GM12865 (cell line): Measurements from ENCODE around the gene HOXC5.

Experiments
- DNase-seq: peaks from one replicate; pipeline ENCODE4 v3.0.0; 2010; ENCODE audit warnings: low read depth
- H3K4me3 ChIP-seq: 2 replicates; pipeline ENCODE4 v1.5.1; 2011; ENCODE audit warnings: mild to moderate bottlenecking, low read depth, low read length, control low read depth
- TF ChIP-seq, protein P1 (sequence below): IDR thresholded peaks from 2 replicates; pipeline ENCODE4 v1.5.1; 2011; ENCODE audit warnings: low read length, control low read depth, low read depth, inconsistent platforms; ENCODE audit not compliant: insufficient read depth; ENCODE audit errors: missing control alignments

HOXC5 gene

DNA sequence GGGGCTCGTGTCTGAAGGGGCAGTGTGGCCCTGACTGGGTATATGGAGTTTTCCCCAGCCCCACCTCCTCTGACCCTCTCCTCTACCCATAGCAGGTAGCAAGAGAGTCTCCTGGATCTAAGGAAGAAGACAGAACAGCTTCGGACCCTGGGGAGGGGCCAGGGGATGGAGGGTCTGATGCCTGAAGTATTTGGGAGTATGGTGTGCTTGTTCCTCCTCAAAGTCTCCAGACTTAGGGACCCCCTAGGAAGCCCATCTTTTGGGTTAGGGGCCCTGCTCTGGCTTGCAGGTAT, 24.6 kb upstream of the HOXC5 start:
- H3K4me3 ChIP-seq = no peak overlapping the region

DNA sequence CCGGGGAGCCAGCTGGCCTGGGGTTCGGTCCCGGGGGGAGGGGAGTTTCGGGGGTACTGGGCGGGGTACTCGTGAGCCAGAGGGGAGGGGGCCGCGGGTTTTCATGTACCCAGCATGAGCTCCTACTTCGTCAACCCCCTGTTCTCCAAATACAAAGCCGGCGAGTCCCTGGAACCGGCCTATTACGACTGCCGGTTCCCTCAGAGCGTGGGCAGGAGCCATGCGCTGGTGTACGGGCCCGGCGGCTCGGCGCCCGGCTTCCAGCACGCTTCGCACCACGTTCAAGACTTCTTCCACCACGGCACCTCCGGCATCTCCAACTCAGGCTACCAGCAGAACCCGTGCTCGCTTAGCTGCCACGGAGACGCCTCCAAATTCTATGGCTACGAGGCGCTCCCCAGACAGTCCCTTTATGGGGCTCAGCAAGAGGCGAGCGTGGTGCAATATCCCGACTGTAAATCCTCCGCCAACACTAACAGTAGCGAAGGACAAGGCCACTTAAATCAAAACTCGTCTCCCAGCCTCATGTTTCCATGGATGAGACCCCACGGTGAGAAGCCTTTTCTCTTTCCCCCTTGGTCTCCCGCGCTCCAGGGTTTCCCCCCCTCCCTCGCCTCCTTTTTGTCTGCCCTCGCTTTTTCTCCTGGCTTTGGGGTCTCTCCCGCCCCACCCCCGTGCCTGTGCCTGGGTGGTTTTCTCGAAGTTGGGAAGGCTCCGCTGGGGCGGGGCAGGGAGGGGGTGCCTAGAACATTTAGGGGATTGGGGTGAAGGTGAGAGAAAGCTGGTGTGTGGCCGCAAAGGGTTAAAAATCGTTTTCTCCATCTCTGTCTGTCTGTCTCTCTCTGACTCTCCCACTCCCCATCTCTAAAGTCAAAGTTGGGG, 23.4 kb upstream of the HOXC5 start:
- TF ChIP-seq, protein P1, sequence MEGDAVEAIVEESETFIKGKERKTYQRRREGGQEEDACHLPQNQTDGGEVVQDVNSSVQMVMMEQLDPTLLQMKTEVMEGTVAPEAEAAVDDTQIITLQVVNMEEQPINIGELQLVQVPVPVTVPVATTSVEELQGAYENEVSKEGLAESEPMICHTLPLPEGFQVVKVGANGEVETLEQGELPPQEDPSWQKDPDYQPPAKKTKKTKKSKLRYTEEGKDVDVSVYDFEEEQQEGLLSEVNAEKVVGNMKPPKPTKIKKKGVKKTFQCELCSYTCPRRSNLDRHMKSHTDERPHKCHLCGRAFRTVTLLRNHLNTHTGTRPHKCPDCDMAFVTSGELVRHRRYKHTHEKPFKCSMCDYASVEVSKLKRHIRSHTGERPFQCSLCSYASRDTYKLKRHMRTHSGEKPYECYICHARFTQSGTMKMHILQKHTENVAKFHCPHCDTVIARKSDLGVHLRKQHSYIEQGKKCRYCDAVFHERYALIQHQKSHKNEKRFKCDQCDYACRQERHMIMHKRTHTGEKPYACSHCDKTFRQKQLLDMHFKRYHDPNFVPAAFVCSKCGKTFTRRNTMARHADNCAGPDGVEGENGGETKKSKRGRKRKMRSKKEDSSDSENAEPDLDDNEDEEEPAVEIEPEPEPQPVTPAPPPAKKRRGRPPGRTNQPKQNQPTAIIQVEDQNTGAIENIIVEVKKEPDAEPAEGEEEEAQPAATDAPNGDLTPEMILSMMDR = no peak
- DNase-seq = no peak
- H3K4me3 ChIP-seq = no peak overlapping the region

More for the DNA sequence above, 24.6 kb upstream of the HOXC5 start:
- no peak for DNase-seq
- TF ChIP-seq, protein P1 = no peak

DNA sequence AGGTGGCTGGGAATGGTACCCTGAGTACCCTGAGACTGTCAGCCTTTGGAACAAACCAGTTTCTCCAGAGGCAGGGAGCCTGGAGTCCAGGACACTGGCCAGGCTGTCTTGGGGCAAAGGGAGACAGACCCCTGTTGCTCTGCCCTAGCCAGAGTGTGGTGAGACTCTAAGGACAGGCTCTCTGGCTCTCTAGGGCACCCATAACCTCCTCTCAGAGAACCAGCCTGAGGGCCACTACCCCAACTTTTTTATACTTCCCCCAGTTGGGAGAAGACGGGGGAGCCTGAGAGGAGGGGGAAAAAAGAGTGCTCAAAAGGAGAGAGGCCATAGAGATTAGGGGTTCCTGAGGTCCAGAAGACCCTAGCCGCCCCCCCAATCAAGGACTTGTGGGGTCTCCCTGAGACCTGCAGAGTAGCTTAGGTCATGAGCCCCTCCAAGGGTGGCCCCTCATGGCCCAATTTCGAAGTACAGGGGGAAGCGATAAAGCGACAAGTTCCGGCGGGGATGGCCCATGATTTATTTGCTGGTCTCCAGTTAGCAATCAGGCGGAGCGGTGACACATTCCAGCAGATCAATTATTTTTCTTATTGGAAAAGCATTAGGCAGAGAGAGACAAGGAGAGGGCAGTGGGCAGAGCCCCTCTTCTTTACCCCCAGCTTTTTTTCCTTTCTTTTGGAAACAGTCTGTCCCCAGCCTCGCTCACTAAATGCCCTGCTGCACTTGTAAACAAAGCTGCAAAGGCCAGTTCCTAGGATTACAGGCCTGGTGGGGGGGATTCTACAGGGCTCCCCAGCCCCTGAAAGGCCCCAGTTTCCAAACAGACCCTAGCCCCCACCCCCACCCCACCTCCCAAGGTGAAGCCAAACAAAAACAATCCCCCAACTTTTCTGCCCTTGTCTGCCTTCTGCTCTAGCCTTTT, 22.5 kb upstream of the HOXC5 start:
- DNase-seq = no peak
- H3K4me3 ChIP-seq = no peak overlapping the region
- TF ChIP-seq, protein P1 = no peak

DNA sequence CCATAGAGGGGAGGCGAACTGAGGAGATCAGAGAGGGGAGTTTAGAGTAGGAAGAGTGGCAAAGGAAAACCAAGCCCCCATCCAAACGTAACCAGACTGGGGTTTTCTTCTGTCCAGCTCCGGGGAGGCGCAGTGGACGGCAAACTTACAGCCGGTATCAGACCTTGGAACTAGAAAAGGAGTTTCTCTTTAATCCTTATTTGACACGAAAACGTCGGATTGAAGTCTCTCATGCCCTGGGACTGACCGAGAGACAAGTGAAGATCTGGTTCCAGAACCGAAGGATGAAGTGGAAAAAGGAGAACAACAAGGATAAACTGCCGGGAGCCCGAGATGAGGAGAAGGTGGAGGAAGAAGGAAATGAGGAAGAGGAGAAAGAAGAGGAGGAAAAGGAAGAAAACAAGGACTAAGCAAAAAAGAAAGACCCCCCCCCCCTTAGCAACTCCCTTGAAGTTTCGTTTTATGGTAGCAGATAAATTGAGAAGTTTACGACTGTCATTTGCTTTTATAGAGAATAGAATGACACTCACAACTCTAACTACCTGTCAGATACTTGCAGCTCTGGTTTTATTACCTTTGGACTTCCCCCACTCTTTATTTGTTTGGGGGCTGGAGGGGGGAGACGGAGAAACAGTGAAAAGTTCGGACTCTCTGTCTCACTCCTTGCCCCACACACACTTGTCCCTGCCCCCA, 21.7 kb upstream of the HOXC5 start:
- TF ChIP-seq, protein P1 = no peak
- no peak overlapping the region for H3K4me3 ChIP-seq
- DNase-seq = no peak

DNA sequence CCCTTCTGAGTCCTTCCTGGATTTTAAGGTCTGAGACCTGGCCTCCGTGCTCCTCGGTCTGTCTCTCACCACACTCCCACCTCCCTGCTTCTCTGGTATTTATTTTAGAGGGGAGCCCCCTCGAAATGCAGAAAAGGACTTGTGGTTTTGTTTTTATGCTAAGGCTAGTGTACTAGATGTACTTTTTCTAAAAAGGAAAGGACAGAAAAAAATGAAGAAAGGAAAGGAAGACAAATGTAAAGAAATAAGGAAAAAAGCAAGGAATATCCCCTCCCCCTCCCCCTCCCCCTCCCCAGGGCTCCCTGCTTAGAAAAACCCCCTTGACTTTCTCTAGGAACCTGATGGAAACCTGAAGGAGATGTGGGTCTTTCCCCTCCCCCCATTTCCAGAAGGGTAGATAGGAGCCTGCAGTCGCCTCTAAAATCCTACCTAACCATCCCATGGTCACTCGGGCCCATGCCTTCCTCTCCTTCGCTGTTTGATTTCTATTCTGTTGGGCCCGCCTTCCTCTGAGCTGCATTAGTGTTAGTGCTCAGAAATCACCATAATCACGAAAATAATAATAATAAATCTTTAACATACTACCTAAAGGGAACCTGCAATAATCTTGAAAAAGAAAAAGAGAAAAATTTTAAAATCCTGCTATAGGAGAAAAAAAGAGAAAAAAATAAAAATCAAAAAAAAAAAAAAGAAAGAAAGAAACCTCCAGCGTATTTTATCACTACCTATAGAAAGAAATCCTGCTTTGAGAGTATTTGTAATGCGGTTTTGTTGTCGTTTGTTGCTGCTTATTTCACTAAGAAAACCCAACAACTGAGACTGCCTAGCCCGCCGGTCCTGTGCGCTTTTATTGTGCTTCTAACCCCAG, 21.0 kb upstream of the HOXC5 start:
- H3K4me3 ChIP-seq = no peak overlapping the region
- no peak for DNase-seq
- TF ChIP-seq, protein P1 = no peak
